Tibial artery (tissue), 4 donors: ENCODE data around the gene SRSF4.

Experiments
- DNase-seq, 2 donors: peaks; one replicate each; pipeline ENCODE4 v3.0.0-alpha.2; 2019
- H3K27ac ChIP-seq, 2 donors: fragments of 200-600 bp; sonication (generic) in 1 of 2; 1 replicate in 1 of 2; 2 replicates in 1 of 2; pipeline ENCODE4 v1.5.1; 2018 to 2019; ENCODE audit warnings: mild to moderate bottlenecking in 1 of 2
- H3K27me3 ChIP-seq, 2 donors: fragments of 200-600 bp; sonication (generic) in 1 of 2; one replicate each; pipeline versions ENCODE4 v1.5.1 to v1.6.0; 2016 to 2019
- H3K36me3 ChIP-seq, 3 donors: fragments of 200-600 bp; sonication (generic) in 2 of 3; one replicate each; pipeline ENCODE4 v1.5.1; 2016 to 2019; ENCODE audit warnings: mild to moderate bottlenecking in 2 of 3
- H3K4me1 ChIP-seq, 4 donors: fragments of 200-600 bp; sonication (generic) in 2 of 4; 1 replicate in 3 of 4; 2 replicates in 1 of 4; pipeline ENCODE4 v1.5.1; 2016 to 2019
- H3K4me3 ChIP-seq, 2 donors: fragments of 200-600 bp; sonication (generic) in 1 of 2; 1 replicate in 1 of 2; 2 replicates in 1 of 2; pipeline ENCODE4 v1.5.1; 2018 to 2019; ENCODE audit warnings: mild to moderate bottlenecking in 2 of 2
- H3K9me3 ChIP-seq, 3 donors: fragments of 200-600 bp; sonication (generic) in 1 of 3; one replicate each; pipeline ENCODE4 v1.5.1; 2016 to 2019
- CTCF ChIP-seq, 2 experiments: fragments of 200-600 bp in 1 of 2; fragments of 450-650 bp in 1 of 2; IDR thresholded peaks; one replicate each; pipeline ENCODE4 v1.5.1; 2017 to 2019; ENCODE audit warnings: antibody characterized with exemption in 2 of 2, mild to moderate bottlenecking in 1 of 2, moderate library complexity in 1 of 2
- intact Hi-C: fragments of 100-400 bp; cut with DNase I; formaldehyde crosslinking; loops from one replicate; pipeline ENCODE4 v1.15.0; 2023; ENCODE audit warnings: low total_unique reads

Gene SRSF4

DNA sequence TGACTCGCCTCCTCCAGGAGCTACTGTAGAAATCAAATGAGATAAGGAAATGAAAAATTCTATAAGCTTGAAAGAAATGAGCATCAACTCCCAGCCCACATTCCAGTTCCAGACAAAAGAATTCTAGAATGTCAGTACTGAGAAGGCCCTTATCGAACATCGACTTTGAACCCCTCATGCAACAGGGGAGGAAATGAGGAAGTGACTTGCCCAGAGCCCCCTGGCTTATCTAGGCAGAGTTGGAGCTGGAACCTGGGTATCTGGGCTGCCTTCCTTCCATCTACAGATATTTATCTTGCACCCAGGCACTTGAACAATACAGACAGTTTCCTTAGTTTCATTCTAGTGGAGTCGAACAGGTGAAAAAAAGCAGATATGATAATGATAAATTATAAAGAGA is 26.7 kb upstream of the SRSF4 start:
- TF ChIP-seq CTCF (IDR thresholded peaks at IDR 0.05): no peak
- Histone ChIP-seq H3K9me3 (no peaks in the 10 kb centered on the region), H3K4me1 (no peaks in the 10 kb centered on the region), H3K27ac (no peak overlapping the region), H3K27me3 (no peaks in the 10 kb centered on the region), H3K4me3 (no peak overlapping the region), H3K36me3 (peaks cover 9 to 77% (median 56%) of the 10 kb centered on the region in 3 donors)
- no peak for DNase-seq
- intact Hi-C loops: loop anchor here (5.0 to 10.0 kb wide), 2 partner anchors 174 to 421 kb away; no protein-coding TSS in a partner anchor

- Histone ChIP-seq H3K27me3 (no peaks in the 10 kb centered on the region), H3K9me3 (no peaks in the 10 kb centered on the region), H3K4me1 (peaks cover 0 to 11% (median 7%) of the 10 kb centered on the region in 4 donors), H3K27ac (peak overlapping the region; percentile 72 to 76), H3K36me3 (peaks cover 11 to 80% (median 52%) of the 10 kb centered on the region in 3 donors), H3K4me3 (no peak overlapping the region)
- intact Hi-C loops: loop anchor here (10.0 kb wide), 1 partner anchor 168 kb away; no protein-coding TSS in a partner anchor
- DNase-seq: peak; percentile 95 to 97
- TF ChIP-seq CTCF (IDR thresholded peaks at IDR 0.05): peak; percentile 90 to 98
These were observed 21.1 kb upstream of the SRSF4 start for GRCh38 chr1:29202584-29203340.

DNA sequence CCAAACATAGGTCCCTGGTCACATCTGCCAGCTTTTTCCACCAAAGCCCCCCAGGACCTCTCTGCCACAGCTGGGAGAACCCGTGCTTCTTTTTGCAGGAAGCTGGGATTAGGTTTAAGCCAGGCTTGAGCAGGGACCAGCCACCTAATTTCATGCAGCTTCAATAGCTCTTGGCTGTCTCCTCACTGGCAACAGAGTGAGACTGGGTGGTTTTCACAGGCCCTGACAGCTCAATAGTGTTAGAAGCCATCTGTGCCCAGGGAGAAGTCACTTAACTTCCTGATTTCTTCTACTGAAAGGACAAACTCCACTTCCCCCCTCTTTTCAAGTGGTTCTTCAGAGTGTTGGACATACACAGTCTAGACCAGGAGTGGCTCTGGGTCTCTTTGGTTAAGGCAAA is 20.4 kb upstream of the SRSF4 start:
- intact Hi-C loops: loop anchor here (10.0 kb wide), 1 partner anchor 167 kb away; no protein-coding TSS in a partner anchor
- no peak for DNase-seq
- Histone ChIP-seq H3K4me3 (no peak overlapping the region), H3K36me3 (peaks cover 11 to 87% (median 56%) of the 10 kb centered on the region in 3 donors), H3K4me1 (peaks cover 0 to 11% (median 7%) of the 10 kb centered on the region in 4 donors), H3K9me3 (no peaks in the 10 kb centered on the region), H3K27ac (peak overlapping the region; percentile 72 to 76), H3K27me3 (no peaks in the 10 kb centered on the region)
- TF ChIP-seq CTCF (IDR thresholded peaks at IDR 0.05): no peak

- H3K4me3 ChIP-seq: no peak overlapping the region
- no peak for DNase-seq
- peaks cover 0 to 11% (median 7%) of the 10 kb centered on the region in 4 donors for H3K4me1 ChIP-seq
- no peaks in the 10 kb centered on the region for H3K27me3 ChIP-seq
- no peaks in the 10 kb centered on the region for H3K9me3 ChIP-seq
- peak overlapping the region; percentile 72 to 76 for H3K27ac ChIP-seq
- peaks cover 11 to 87% (median 55%) of the 10 kb centered on the region in 3 donors for H3K36me3 ChIP-seq
- intact Hi-C loops: loop anchor here (10.0 kb wide), 1 partner anchor 167 kb away; no protein-coding TSS in a partner anchor
- no peak for TF ChIP-seq CTCF (IDR thresholded peaks at IDR 0.05)
These were observed 19.9 kb upstream of the SRSF4 start for GRCh38 chr1:29201595-29202051.

DNA sequence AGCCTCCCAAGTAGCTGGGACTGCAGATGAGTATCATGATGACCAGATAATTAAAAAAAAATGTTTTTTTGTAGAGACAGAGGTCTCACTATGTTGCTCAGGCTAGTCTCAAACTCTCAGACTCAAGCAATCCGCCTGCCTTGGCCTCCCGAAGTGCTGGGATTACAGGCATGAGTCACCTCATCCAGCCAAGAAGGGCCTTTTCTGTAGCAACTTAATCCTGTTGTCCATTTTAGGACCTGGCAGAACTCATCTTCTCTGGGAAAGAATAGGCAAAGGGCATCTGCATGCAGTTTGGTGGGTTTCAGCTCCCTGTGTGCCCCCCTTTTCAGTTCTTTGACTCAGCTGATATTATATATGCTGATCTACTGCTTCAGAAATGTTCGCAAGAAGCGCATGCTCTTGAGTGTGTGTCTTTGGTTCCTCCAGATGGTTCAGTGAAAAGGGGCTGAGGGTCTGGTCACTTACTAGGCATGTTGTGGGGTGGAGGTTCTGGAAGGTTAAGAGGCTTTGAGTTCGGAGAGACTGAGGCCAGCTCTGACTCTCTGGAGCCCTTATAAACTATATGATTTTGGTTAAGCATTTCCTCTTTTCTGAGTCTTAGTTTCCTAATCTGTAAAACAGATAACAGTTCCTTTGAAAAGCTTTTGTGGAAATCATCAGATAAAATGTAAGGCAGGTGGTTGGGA is 19.4 kb upstream of the SRSF4 start:
- Histone ChIP-seq H3K27me3 (no peaks in the 10 kb centered on the region), H3K4me1 (peaks cover 0 to 11% (median 7%) of the 10 kb centered on the region in 4 donors), H3K9me3 (no peaks in the 10 kb centered on the region), H3K27ac (no peak overlapping the region), H3K4me3 (no peak overlapping the region), H3K36me3 (peaks cover 11 to 85% (median 51%) of the 10 kb centered on the region in 3 donors)
- TF ChIP-seq CTCF (IDR thresholded peaks at IDR 0.05): no peak
- no peak for DNase-seq
- intact Hi-C loops: loop anchor here (10.0 kb wide), 1 partner anchor 166 kb away; no protein-coding TSS in a partner anchor
